GM12872 (cell line): ENCODE results near the gene CAPN8.

Source experiments
- TF ChIP-seq, protein P1 (sequence below): IDR thresholded peaks from 3 replicates; pipeline ENCODE4 v1.5.1; 2011; ENCODE audit warnings: low read depth, mild to moderate bottlenecking, low read length, moderate library complexity; ENCODE audit not compliant: insufficient read depth

The CAPN8 gene

DNA sequence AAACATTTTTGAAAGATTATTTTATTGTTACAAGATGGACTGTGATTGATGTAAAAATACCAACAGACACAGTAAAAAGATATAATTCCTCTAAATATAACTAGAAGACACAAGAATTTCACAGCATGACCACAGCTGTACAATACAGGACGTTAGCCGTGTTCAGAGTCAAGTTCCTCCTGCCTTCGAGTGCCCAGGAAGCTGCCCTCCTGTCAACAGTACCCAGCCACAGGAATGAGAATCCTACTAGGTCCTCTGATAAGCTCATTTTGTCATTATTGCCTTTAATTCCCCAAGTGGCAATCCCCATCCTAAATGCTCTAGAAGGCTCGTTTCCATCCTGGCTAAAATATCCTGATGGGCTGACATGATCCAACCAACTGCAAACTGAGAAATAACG is 30.4 kb upstream of the CAPN8 start:
- TF ChIP-seq, protein P1, sequence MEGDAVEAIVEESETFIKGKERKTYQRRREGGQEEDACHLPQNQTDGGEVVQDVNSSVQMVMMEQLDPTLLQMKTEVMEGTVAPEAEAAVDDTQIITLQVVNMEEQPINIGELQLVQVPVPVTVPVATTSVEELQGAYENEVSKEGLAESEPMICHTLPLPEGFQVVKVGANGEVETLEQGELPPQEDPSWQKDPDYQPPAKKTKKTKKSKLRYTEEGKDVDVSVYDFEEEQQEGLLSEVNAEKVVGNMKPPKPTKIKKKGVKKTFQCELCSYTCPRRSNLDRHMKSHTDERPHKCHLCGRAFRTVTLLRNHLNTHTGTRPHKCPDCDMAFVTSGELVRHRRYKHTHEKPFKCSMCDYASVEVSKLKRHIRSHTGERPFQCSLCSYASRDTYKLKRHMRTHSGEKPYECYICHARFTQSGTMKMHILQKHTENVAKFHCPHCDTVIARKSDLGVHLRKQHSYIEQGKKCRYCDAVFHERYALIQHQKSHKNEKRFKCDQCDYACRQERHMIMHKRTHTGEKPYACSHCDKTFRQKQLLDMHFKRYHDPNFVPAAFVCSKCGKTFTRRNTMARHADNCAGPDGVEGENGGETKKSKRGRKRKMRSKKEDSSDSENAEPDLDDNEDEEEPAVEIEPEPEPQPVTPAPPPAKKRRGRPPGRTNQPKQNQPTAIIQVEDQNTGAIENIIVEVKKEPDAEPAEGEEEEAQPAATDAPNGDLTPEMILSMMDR: no peak

DNA sequence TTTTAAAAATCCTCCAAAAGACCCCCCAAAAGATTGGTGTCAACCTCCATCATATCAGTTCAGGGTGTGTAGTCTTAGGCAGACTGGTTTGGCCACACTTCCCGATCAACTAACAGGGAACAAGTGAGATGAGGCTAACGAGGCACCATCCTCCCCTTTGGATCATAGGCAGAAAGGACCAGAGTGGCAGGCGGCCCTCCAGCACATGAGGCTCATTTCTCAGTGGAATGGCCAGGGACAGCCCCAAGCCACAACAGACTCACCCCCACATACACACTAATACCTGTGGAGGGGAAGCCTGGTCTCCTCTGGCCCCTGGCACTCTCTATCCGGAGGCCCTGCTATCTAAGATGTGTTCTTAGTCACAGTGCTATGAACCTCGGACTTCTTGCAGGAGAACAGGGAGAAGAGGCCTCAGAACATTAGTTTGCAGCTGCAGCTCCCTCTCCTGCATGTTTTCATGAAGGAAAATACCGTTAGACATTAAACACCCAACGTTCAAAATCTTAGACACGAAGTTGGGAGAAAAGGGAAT is 29.6 kb upstream of the CAPN8 start:
- TF ChIP-seq, protein P1: no peak

DNA sequence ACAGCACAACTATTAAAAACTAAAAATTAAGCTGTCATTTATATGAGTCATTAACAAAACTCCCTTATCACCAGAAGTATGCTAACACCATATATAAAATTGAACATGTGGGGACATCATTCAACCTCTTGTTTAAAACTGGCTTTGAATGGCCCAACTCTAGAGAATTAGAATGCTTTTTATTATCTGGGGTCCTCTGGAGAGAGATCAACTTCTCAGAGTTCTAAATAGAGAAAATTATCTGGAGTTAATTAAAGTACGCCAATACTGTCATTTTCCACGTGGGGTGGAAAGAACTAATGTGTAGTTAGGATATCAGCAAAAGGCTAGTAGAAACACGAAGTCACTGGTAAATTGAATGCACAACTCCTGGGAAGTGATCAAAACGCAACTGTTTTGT is 25.6 kb upstream of the CAPN8 start:
- TF ChIP-seq, protein P1: no peak

DNA sequence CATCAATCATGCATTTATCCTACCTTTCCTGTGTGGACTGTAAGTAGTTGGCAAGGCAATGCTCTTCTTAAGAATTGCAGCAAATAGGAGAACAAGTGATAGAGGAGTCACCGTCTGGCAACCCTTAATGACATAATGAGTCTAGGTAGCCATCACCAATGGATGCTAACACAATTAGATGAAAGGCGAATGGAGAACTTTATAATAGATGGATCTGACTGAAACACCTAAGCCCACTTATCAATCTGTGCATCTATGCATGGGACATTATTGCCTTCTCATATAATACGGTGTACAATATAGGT is 18.9 kb upstream of the CAPN8 start:
- TF ChIP-seq, protein P1: no peak

DNA sequence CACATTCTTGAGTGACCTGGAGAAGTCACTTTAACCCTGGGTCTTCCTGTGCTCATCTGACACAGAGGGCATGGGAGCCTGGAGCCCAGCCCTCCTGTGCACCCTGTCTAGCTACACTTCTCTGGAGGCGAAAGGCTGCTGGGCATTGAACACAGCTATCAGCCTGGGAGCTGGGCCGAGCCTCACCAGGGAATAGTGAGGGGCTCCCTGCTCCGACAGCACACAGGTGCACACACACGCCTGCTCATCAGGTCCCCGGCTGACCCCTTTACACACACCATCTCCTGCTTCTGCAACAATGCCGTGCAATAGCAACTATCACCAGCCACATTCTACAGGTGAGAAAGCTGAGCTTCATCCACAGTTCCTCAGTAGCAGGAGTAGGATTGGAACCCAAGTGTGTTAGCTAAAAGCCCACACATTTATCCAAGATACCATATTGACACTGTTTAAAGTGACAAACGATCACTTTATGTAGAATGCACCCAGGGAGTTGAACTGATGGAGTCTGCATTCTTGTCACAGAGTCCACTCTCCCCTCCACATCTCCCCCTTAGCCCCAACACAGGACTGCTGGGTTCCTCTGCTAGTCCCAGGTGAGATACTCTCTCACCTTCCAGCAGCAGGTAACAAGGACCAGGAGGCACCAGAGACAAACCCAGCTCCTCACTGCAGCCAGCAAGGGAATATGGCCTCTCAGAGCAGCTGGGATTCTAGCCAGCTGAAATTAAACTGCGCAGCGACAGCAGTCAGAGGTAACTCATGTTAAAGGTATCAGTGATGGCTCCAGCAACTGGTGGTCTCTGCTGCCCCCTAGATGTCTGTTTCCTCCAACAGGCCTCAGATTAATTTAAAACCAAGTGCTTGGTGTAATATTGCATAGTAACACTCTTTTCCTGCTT is 18.3 kb upstream of the CAPN8 start:
- TF ChIP-seq, protein P1: peak; percentile 67

DNA sequence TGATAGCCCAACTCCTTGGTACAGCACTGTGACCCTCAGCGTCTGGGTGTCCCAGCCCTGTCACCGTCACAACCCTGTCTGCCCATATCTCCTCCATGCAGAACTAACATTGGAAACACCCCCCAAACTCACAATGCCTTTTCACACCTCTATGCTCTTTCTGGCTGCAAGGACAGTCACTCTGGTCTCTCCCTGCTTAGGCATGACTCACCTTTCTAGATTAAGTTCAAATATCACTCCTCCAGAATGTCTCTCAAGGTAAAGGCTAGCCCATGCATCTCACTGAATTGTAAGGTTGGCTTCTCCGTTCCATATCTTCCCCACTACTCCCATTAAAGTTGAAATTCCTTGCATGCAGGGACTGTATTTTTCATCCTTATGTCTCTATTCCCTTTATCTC is 17.0 kb upstream of the CAPN8 start:
- TF ChIP-seq, protein P1: no peak

DNA sequence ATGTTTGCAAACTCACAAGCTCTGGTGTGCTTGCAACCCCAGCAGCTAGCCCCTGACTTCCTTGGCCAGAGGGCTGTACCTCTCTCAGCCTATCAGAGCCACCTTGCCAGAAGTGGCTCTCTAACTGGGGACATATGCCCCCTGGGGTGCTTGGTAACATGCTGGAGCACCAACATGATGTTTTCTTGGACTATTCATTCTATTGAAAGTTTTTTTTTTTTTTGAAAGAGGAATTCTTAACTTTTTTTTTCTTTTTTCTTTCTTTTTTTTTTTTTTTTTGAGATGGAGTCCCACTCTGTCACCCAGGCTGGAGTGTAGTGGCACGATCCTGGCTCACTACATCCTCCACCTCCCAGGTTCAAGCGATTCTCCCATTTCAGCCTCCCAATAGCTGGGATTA is 14.7 kb upstream of the CAPN8 start:
- TF ChIP-seq, protein P1: no peak
